IMR-90 (cell line): ENCODE measurements around the gene RAD51. TPM values are rescaled to one million over a fixed set of nuclear protein-coding genes. Genes with fewer than 3 reads are reported as not detected.

ENCODE experiments used
- ATAC-seq: fragments of 200-7000 bp; cut with Tn5 transposase; 2 replicates; pipeline ENCODE4 v1.9.1; 2020; ENCODE audit warnings: low read depth, mild to moderate bottlenecking, moderate library complexity
- BruUV-seq: library from RNA; stranded (reverse); fragments of 400-500 nt; replicated peaks from 2 replicates; lab custom pipeline; 2021; lab: Mats Ljungman, UMichigan
- CTCF ChIA-PET: fragments of 300-600 bp; formaldehyde crosslinking; extraction: SDS; loops from one replicate; lab custom pipeline; 2021; ENCODE audit warnings: antibody characterized with exemption; lab: Yijun Ruan, JAX
- POLR2A ChIA-PET: fragments of 300-600 bp; sonication (Branson Sonifier 250); formaldehyde crosslinking; loops from one replicate; lab custom pipeline; 2022; ENCODE audit warnings: antibody characterized with exemption; ENCODE audit not compliant: unreplicated experiment; lab: Charles Lee
- DNase-seq: peaks from one replicate; pipeline ENCODE4 v3.0.0; 2013
- H2AFZ ChIP-seq: replicated peaks from 2 replicates; pipeline ENCODE3; 2013; ENCODE audit warnings: low read length, mild to moderate bottlenecking; ENCODE audit not compliant: poor library complexity
- H2AK5ac ChIP-seq: 2 replicates; pipeline ENCODE4 v1.6.1; 2013; ENCODE audit warnings: low read depth, low read length, inconsistent platforms
- H2AK9ac ChIP-seq: replicated peaks from 2 replicates; pipeline ENCODE3; 2013; ENCODE audit warnings: mild to moderate bottlenecking, low read depth, low read length, moderate library complexity; ENCODE audit not compliant: poor library complexity
- H2BK120ac ChIP-seq: 2 replicates; pipeline ENCODE4 v1.6.1; 2013; ENCODE audit warnings: low read depth, low read length, inconsistent platforms
- H2BK15ac ChIP-seq: 3 replicates; pipeline ENCODE4 v1.6.1; 2013; ENCODE audit warnings: low read depth, low read length, inconsistent platforms
- H2BK20ac ChIP-seq: 2 replicates; pipeline ENCODE4 v1.6.1; 2013; ENCODE audit warnings: low read depth, mild to moderate bottlenecking, inconsistent platforms, low read length, moderate library complexity
- H2BK5ac ChIP-seq: 2 replicates; pipeline ENCODE4 v1.6.1; 2013; ENCODE audit warnings: mild to moderate bottlenecking, low read depth, low read length, inconsistent platforms; ENCODE audit not compliant: poor library complexity, severe bottlenecking
- H3K14ac ChIP-seq: replicated peaks from 2 replicates; pipeline ENCODE4 v1.6.1; 2013; ENCODE audit warnings: low read depth, low read length, inconsistent platforms
- H3K18ac ChIP-seq: 2 replicates; pipeline ENCODE4 v1.6.1; 2013; ENCODE audit warnings: low read depth, low read length, control low read depth
- H3K23ac ChIP-seq: 2 replicates; pipeline ENCODE4 v1.6.1; 2013; ENCODE audit warnings: low read depth, low read length, inconsistent platforms
- H3K27ac ChIP-seq: 2 replicates; pipeline ENCODE4 v1.5.1; 2013; ENCODE audit warnings: mild to moderate bottlenecking, control low read depth, low read length; ENCODE audit not compliant: insufficient read depth
- H3K27me3 ChIP-seq: 2 replicates; pipeline ENCODE4 v1.6.1; 2013; ENCODE audit warnings: low read length; ENCODE audit not compliant: control insufficient read depth, insufficient read depth
- H3K36me3 ChIP-seq: 2 replicates; pipeline ENCODE4 v1.6.1; 2013; ENCODE audit warnings: low read length, mixed read lengths; ENCODE audit not compliant: control insufficient read depth, insufficient read depth
- H3K4ac ChIP-seq: 2 replicates; pipeline ENCODE4 v1.6.1; 2013; ENCODE audit warnings: low read depth, low read length, inconsistent platforms
- H3K4me1 ChIP-seq: 2 replicates; pipeline ENCODE4 v1.6.1; 2013; ENCODE audit warnings: low read length, mixed read lengths; ENCODE audit not compliant: control insufficient read depth, insufficient read depth
- H3K4me2 ChIP-seq: 2 replicates; pipeline ENCODE4 v1.6.1; 2013; ENCODE audit warnings: low read depth, mild to moderate bottlenecking, control low read depth, low read length, moderate library complexity
- H3K4me3 ChIP-seq: 2 replicates; pipeline ENCODE4 v1.5.1; 2013; ENCODE audit warnings: low read depth, mild to moderate bottlenecking, control low read depth, low read length, moderate library complexity; ENCODE audit not compliant: insufficient read depth
- H3K56ac ChIP-seq: 2 replicates; pipeline ENCODE4 v1.6.1; 2013; ENCODE audit warnings: low read length, inconsistent platforms; ENCODE audit not compliant: insufficient read depth; ENCODE audit errors: extremely low read depth
- H3K79me1 ChIP-seq, 2 experiments: 2 replicates each; pipeline ENCODE4 v1.6.1; 2013; ENCODE audit warnings: low read length in 2 of 2, inconsistent platforms in 1 of 2, low read depth in 1 of 2
- H3K9ac ChIP-seq: 2 replicates; pipeline ENCODE4 v1.6.1; 2013; ENCODE audit warnings: low read depth, low read length, control low read depth
- H3K9me1 ChIP-seq: 2 replicates; pipeline ENCODE4 v1.6.1; 2013; ENCODE audit warnings: low read length, inconsistent platforms; ENCODE audit not compliant: insufficient read depth
- H3K9me3 ChIP-seq: 2 replicates; pipeline ENCODE4 v1.6.1; 2013; ENCODE audit warnings: low read length; ENCODE audit not compliant: control insufficient read depth, insufficient read depth
- H4K20me1 ChIP-seq: 2 replicates; pipeline ENCODE4 v1.6.1; 2013; ENCODE audit warnings: low read length, inconsistent platforms; ENCODE audit not compliant: insufficient read depth
- H4K5ac ChIP-seq: 2 replicates; pipeline ENCODE4 v1.6.1; 2013; ENCODE audit warnings: mild to moderate bottlenecking, low read depth, low read length, control low read depth
- H4K8ac ChIP-seq, 2 experiments: 2 replicates each; pipeline ENCODE4 v1.6.1; 2013; ENCODE audit warnings: low read depth in 2 of 2, low read length in 2 of 2, control low read depth in 1 of 2, inconsistent platforms in 1 of 2
- H4K91ac ChIP-seq: 2 replicates; pipeline ENCODE4 v1.6.1; 2013; ENCODE audit warnings: low read depth, low read length, inconsistent platforms; ENCODE audit not compliant: insufficient read depth
- BHLHE40 ChIP-seq: fragments of 150-350 bp; IDR thresholded peaks from 2 replicates; pipeline ENCODE4 v1.6.1; 2016; ENCODE audit warnings: mild to moderate bottlenecking, low read depth, low read length
- CEBPB ChIP-seq: IDR thresholded peaks from 2 replicates; pipeline ENCODE4 v1.6.1; 2012; ENCODE audit warnings: low read depth, low read length, improper control_type of control experiment
- MAFK ChIP-seq: IDR thresholded peaks from 2 replicates; pipeline ENCODE4 v1.6.1; 2012; ENCODE audit warnings: low read depth, low read length, improper control_type of control experiment
- MAZ ChIP-seq: IDR thresholded peaks from 2 replicates; pipeline ENCODE4 v1.6.1; 2012; ENCODE audit warnings: low read depth, mild to moderate bottlenecking, low read length, improper control_type of control experiment, moderate library complexity, borderline replicate concordance
- MXI1 ChIP-seq: IDR thresholded peaks from 2 replicates; pipeline ENCODE4 v1.6.1; 2012; ENCODE audit warnings: low read depth, mild to moderate bottlenecking, low read length, moderate library complexity, borderline replicate concordance
- POLR2A ChIP-seq: IDR thresholded peaks from 2 replicates; pipeline ENCODE4 v1.6.1; 2012; ENCODE audit warnings: mild to moderate bottlenecking, low read depth, low read length
- RFX5 ChIP-seq: IDR thresholded peaks from 2 replicates; pipeline ENCODE4 v1.8.0; 2012; ENCODE audit warnings: low read depth, mild to moderate bottlenecking, low read length, moderate library complexity
- WGBS, 2 experiments: methylation state at CpG; one replicate each; pipeline versions ENCODE4 v1.1.5 to v1.1.7; 2013; ENCODE audit warnings: missing lambda C conversion rate in 2 of 2; ENCODE audit not compliant: insufficient read length in 1 of 2; ENCODE audit errors: extremely low coverage in 2 of 2; 5-methylcytosine and 5-hydroxymethylcytosine counted together
- dilution Hi-C: fragments of 300-500 bp; cut with HindIII; formaldehyde crosslinking; loops from one replicate; pipeline ENCODE4 v1.14.3; 2018; ENCODE audit warnings: low sequenced_read_pairs; ENCODE audit not compliant: unreplicated experiment
- in situ Hi-C: fragments of 300-500 bp; cut with MboI; formaldehyde crosslinking; loops from 3 replicates; pipeline ENCODE4 v1.14.3; 2019; ENCODE audit warnings: low sequenced_read_pairs, inconsistent platforms, mixed read lengths
- intact Hi-C: fragments of 100-400 bp; cut with micrococcal nuclease; formaldehyde crosslinking; loops from 2 replicates; pipeline ENCODE4 v1.10.0; 2022
- polyA plus RNA-seq, 3 experiments: library from polyadenylated mRNA; depleted of rRNA; stranded (reverse); fragments of >200 nt; gene quantifications; 2 replicates each; pipeline ENCODE4 v1.2.3, GENCODE V29; 2012; ENCODE audit warnings: low replicate concordance in 1 of 3
- total RNA-seq: library from RNA; depleted of rRNA; stranded (reverse); fragments of >200 nt; gene quantifications from 2 replicates; pipeline ENCODE4 v1.2.3, GENCODE V29; 2012
- TF ChIP-seq, protein P1 (sequence below): fragments of 150-350 bp; IDR thresholded peaks from 2 replicates; pipeline ENCODE4 v1.6.1; 2017; ENCODE audit warnings: mild to moderate bottlenecking, antibody characterized with exemption, low read length, low read depth

RAD51 gene
- total and polyA plus RNA-seq, 2 of the 4 experiments (the other 2 are of a cell fraction), result 6.8 to 8.4 TPM

GRCh38 chr15:40749151-40749630 lies 54.2 kb downstream of the RAD51 start:
- no peak overlapping the region for H2AK9ac ChIP-seq
- ATAC-seq, result no peak
- H4K8ac ChIP-seq, result no peak overlapping the region
- H3K36me3 ChIP-seq, result peaks cover 30% of the 10 kb centered on the region
- no peak overlapping the region for H4K91ac ChIP-seq
- no peak overlapping the region for H3K4me3 ChIP-seq
- H2BK120ac ChIP-seq, result no peak overlapping the region
- no TSS peak for BruUV-seq
- no peak overlapping the region for H2AFZ ChIP-seq
- H3K79me1 ChIP-seq, result peaks cover 6 to 44% of the 10 kb centered on the region in 2 experiments; a peak in 3 of 4 replicates
- no peaks in the 10 kb centered on the region for H3K27me3 ChIP-seq
- DNase-seq, result no peak
- H3K27ac ChIP-seq, result no peak overlapping the region
- H3K4me1 ChIP-seq, result no peaks in the 10 kb centered on the region; the same call in 1 of the 2 replicates
- no peak overlapping the region for H2AK5ac ChIP-seq
- no peak overlapping the region for H2BK5ac ChIP-seq
- no CpG with 5 or more reads among the region's 4 CpGs for WGBS, 2 experiments
- no peak overlapping the region for H3K56ac ChIP-seq
- H3K23ac ChIP-seq, result no peak overlapping the region
- H3K4ac ChIP-seq, result no peak overlapping the region
- no peaks in the 10 kb centered on the region for H3K9me3 ChIP-seq
- H2BK15ac ChIP-seq, result no peak overlapping the region
- no peak overlapping the region for H3K9ac ChIP-seq
- CTCF ChIA-PET, result no interaction called here
- intact Hi-C loops (no loop called here), dilution Hi-C loops (no loop called here), in situ Hi-C loops (no loop called here)
- no peak overlapping the region for H2BK20ac ChIP-seq
- H4K20me1 ChIP-seq, result 0 out of 2 replicates have a peak, but pooled peaks cover 5% of the 10 kb centered on the region
- H3K14ac ChIP-seq, result no peak overlapping the region
- no peak overlapping the region for H3K18ac ChIP-seq
- H3K4me2 ChIP-seq, result no peak overlapping the region
- POLR2A ChIA-PET, result no interaction called here
- H4K5ac ChIP-seq, result no peak overlapping the region
- no peak for TF ChIP-seq MAFK
- TF ChIP-seq, protein P1, sequence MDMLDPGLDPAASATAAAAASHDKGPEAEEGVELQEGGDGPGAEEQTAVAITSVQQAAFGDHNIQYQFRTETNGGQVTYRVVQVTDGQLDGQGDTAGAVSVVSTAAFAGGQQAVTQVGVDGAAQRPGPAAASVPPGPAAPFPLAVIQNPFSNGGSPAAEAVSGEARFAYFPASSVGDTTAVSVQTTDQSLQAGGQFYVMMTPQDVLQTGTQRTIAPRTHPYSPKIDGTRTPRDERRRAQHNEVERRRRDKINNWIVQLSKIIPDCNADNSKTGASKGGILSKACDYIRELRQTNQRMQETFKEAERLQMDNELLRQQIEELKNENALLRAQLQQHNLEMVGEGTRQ, result no peak
- TF ChIP-seq BHLHE40, result no peak
- no peak for TF ChIP-seq MXI1
- no peak for TF ChIP-seq POLR2A
- no peak for TF ChIP-seq RFX5
- no peak for TF ChIP-seq CEBPB
- TF ChIP-seq MAZ, result no peak
- no peaks in the 10 kb centered on the region for H3K9me1 ChIP-seq
